NCI-H2171 (cell line): Measurements from ENCODE around the gene YPEL3.
"Not testable (repeated sequence)": the region's sequence is repeated elsewhere in the genome, so short reads cannot be mapped to it uniquely, and the experiment has no call there.

ENCODE experiments used
- DNase-seq: peaks from one replicate; lab custom pipeline; 2025; lab: John Stamatoyannopoulos, UW

YPEL3 gene

DNA sequence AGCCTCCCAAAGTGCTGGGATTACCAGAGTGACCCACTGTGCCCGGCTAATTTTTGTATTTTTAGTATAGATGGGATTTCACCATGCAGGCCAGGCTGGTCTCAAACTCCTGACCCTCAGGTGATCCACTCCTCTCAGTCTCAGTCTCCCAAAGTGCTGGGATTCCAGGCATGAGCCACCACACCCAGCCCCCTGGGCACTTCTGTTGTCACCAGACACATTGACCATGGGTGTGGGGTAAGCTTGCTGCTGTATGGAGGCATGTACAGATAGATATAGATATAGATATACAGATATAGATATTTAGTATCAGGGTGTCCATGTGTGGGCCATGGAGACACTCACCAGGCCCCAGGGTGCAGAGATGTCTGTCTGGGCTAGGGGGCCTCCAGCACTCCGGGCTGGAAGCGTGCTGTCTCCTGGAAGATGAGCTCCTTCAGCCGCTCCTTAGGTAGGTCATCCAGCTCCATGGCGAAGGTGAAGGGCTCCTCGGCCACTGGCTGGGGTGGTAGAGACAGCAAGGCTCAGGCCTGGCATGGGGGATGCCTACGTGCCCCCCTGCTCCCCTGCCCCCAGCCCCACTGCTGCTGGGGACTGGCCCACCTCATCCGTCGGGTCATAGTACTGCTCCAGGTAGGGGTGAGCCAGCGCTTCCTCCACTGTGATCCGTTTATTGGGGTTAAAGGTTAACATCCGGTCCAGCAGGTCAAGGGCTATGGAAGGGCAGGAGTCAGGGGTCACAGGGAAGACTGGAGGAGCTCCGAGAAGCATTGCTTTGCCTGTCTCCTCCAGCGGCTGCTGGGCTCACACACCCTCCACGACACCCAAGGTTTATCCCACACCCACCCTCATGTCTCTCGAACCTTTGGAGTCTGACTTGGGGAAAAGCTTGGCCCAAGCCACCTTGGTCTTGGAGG is 20.5 kb upstream of the YPEL3 start:
- DNase-seq: no peak

- DNase-seq: no peak
Measured at GRCh38 chr16:30115238-30115637, 19.2 kb upstream of the YPEL3 start.

- not testable (repeated sequence) for DNase-seq
Measured at GRCh38 chr16:30114833-30115232, 18.8 kb upstream of the YPEL3 start.

DNA sequence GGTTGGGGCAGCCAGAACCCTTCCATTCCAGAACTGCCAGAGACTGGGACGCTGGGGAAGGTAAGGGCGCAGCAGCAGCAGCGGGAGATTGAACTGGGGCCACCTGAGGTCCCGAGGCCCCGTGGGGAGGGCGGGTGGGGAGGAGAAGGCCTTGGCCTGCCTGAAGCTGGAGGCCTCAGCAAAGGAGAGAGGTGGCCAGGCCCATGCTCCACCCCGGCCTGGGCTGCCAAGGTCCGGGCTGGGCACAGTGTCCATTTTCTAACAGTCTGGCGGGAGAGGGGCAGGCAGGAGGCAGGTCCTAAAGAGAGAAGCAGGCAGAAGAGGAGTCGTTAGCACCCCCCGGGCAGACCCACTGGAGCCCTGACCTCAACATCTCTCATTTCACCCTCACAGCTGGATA is 18.4 kb upstream of the YPEL3 start:
- DNase-seq: no peak

DNA sequence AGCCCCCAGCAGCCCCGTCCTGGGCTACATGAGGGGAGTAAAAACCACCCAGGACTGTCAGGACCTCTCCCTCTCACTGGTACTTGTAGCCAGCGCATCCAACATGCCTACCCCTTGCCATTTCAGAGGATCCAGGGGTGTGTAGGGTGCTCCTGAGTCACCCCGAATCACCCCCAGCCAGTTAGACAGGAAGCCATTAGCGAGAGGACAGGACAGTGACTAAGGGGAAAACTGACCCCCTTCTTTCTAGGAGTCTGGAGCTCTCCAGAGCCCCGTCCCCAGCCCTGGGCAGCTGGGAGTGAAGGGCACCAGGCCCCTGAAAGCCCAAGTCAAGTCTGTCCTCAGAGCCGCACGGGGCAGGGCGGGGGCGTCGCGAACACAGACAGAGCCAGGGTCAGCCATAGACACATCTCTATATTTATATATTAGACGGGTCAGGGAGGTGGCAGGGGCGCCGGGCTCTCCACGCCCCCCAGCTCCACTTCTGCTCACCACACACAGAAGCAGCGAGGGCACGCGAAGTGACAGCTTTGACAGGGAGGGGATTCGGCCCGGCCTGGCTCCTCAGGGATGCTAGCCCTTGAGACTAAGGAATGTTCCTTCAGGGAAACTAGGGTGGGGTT is 17.8 kb upstream of the YPEL3 start:
- DNase-seq: no peak

DNA sequence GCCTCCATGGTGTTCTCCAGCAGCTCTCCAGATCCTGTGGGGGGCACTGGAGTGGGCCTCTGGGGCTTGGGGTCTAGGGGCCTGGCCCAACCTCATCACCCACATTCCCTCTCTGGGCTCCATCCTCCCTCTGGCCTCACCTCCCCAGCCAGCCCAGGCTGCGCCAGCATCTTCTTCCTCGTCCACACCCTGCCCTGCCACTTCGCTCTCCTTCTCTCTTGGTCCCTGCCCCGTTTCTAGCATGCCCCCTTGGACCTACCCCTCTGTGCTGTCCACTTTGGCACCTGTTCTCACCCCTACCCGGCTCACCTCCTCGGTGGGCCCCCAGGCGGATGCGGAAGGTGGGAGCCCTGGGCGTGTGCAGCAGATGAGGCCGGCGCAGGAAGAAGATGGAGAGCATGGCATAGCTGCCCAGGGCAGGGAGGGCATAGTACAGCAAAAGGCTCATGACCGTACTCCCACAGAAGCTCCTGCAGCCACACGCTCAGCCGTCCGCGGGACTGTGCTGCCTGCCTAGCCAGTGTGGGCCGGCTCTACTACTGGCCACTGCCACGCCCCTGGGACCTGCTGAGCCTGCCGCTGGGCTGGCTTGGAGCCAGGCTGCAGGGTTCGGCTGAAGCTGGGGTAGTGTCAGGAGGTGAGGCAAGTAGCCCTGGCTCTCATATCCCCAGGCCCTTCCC is 17.2 kb upstream of the YPEL3 start, which contains the start of gene GDPD3:
TSS of gene GDPD3 (minus strand) at position 507 of the 680 bp plus-strand sequence. CDS start at position 448, 59 bp downstream.
- DNase-seq: no peak

DNA sequence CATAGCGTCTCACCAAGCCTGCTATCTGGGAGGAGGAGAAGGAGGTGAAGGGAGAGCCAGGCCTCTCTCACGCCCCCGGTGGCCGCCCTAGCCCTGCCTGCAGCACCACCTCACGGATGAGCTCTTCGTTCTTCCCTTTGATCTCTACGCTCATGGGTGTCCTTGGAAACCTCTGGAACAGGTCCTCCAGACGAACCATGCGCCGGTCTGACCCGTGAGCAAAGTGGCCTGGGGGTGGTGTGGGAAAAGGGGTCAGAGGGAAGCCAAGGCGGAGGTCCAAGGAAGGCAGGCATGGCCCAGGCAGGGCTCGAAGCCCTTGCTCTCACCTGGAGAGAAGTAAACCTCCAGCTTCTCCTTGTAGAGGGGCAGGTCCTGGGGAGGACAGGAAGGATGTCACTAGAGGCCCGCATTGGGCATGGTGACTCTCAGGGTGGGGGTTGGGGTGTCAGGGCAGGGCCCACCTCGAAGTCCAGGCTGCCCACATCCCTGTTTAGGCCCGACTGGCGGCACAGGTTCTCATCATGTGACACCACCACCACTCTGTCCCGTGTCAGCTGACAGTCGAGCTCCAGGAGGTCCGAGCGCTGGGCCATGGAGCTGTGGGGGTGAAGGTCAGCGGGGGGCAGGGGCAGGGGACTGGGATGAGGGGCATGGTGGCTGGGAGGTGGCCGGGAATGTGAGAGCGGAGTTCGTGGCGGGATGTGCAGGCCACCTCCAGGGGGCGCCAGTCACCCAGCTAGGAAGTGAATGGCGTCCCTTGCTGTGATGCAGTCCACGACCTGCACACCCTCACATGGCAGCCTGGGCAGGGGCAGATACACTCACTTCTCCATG is 16.4 kb upstream of the YPEL3 start:
- DNase-seq: peak; percentile 9

DNA sequence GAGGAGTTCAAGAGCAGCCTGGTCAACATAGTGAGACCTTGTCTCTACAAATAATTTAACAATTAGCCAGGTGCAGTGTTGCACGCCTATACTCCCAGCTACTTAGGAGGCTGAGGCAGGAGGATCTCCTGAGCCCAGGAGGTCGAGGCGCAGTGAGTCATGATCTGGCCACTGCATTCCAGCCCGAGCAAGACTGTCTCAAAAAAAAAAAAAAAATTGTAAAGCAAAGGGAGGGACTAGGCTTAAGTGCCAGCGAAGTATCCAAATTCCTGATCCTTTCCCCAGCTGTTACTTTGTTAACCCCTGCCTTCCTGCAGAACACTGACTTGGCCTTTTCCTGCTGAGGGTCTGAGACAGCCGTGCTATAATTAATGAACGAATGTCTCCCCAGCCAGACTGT is 14.6 kb upstream of the YPEL3 start:
- DNase-seq: no peak

DNA sequence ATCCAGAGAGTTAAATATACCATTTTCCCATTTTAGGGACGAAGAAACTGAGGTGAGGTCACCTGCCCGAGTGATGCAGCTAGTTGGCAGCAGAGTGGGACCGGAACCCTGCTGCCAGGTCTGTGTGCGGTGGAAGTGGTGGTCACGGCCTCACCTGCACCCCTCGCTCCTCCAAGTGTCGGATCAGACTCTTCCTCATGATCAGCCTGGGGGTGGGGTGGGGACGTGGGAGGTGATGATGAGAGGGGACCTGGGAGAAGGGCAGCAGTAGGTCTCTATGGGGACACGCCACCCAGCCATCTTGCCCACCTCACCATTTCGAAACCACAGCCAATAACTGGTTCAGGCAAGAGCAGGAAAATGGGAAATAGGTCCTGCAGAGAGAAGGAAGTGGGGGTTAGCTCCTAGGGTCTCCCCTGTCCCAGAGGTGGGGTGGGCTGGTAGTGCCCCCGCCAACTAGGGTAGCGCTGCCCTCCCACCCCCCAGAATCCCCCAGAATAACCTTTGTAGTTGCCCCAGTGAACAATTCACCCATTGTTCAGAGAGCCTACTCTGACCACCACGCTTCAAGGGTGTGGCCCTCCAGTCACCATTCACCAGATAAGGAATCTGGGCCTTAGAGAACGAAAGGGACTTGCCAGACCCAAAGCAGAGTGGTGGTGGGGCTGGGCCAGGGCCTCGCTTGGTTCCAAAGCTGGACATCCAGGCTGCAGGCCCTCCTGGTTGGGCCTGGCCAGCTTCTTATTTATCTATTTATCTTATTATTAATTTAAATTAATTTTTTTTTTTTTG is 12.2 kb upstream of the YPEL3 start:
- no peak for DNase-seq

DNA sequence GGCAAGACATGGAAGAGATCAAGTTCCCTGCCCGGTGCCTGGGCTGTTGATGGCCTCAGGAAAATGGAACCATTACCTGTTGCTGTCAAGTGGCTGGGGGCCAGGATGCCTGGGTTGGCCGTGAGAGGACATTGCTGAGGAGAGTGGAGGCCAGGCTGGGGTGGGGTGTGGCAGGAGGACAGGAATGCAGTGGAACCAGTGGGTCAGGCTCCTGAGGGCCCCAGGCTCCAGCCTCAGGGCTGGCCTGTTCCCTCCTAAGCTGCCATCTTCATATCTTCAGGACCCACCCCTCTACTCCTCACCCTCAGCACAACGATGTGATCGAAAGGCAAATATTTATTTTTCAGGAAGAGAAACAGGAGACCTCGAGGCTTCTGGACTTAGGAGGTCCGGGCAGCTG is 8.5 kb upstream of the YPEL3 start:
- no peak for DNase-seq

DNA sequence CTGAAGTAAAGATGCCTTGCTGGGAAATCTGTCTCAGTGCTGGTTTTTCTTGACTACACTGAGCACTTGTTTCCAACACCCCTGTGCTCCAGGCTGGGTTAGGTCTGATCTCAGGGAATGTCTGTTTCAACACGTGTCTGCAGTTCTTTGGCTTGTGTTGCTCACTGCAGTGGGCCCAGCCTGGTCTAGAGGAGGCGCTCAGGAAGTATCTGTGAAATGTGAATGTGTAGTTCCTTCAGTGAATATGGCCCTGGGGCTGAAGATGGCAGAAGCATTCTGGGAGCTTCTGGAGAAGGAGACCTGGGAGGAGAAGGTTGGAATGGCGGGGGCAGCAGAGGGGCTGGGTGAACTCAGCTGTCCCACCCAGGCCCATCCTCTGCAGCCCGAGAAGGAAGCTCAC is 8.1 kb upstream of the YPEL3 start:
- no peak for DNase-seq

DNA sequence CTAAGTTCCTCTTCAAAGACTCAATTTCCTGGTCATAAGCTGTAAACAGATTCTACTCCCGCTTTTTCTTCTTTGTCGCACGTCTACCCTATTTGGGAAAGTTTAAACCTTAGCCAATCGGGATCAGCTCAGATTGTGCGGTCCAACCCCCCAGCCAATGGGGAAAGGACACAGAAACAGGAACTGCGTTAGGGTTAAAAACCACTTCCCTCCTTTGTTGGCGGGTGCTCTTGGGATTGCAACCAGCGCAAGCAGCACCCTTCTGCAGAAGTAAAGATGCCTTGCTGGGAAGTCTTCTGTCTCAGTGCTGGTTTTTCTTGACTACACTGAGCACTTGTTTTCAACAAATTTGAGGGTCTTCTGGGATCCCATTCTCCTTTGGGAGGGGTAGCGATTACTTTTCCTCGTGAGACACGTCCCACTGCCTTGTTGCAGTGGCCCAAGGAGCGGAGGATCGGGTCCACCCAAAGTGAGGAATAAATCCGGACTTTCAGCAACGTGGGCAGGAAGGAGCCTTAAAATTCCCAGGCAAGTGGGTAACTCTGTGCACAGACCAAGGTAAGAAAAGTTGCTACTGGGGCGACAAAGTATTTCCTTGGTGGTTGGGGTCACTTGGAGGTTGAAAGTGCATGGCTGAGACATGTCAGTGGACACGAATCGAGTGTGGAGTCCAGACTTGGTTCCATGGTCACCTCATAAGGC is 1.0 kb upstream of the YPEL3 start:
- DNase-seq: no peak

DNA sequence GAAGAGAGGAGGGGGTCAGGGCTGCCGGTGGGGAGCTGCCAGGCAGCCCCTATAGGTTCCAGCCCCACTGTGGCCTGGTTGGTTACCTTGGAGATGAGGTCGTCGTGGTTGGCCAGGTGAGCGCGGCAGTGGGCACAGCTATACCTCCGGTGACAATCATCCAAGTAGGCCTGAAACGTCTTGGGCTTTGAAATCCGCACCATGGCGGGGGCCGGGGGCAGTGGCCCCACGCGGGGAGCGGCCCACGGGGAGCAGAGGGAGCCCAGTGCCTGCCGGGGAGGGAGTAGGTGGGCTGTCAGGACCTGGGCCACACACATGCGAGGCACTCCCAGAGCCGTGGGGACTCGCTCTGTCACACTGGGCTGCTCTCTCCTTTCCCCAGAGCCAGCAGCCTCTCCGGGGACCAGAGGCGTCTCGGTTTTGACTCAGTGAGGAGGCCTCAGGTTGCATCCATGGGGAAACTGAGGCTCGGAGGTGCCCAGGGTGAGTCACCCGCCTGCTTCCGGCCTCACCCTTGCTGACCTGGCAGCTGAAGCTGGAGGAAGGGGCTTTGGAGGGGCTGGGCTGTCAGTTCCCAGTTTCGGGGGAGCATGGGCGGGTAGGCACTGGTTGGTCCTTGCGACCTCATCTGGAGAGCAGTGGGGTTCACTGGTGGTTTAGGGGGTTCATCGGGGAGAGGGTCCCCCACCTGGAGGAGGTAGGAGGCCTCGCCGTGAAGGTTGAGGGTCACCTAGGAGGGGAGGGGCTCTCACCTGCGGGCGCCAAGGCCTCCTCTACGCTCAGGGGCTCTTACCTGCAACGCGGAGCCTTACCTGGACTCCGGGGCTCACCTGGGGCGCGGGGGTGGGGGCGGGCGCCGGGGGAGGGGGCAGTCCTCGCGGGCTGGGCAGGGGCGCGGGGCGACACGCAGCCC is 591 bp downstream of the YPEL3 start:
- no peak for DNase-seq

DNA sequence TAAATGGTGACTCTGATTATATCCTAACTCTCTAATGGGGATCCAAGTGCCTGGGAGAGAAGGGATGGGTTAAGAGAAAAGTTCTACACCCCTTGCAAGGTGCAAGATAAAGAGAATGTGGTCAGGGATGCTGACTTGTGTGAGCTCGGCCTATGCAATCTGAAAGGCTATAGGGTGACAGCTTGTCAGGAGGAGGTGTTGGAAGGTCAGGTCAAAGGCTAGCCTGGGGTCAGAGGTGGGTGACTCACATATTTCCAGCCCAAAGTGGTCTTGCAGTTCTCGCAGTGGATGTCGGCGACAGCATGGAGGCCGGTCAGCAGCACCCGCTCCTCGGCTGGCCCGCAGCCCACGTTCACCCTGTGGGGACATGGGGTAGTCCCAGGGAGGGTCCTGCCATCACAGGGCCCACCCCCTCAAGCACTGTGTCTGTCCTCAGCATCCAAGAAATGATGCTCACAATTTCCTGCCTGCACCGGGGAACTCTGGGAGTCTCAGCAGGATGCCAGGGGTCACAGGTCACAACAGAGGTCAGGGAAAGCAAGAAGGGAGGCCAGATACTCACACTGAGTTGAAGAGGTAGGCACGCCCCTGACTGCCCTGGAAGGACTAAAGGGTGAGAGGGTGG is 1.4 kb downstream of the YPEL3 start:
- DNase-seq: no peak

- peak; percentile 33 for DNase-seq
Measured at GRCh38 chr16:30092373-30093010, 3.5 kb downstream of the YPEL3 start.

GRCh38 chr16:30091474-30092372 is 4.3 kb downstream of the YPEL3 start, which contains the start of gene TBX6:
TBX6 (minus strand) TSS chr16:30091924; CDS start chr16:30091193, 731 bp downstream.
- DNase-seq: peak; percentile 95
